Measurements from ENCODE around the gene FOXN1. TPM values are rescaled to one million over a fixed set of nuclear protein-coding genes. Genes with fewer than 3 reads are reported as not detected.

FOXN1 gene
- total RNA-seq, 1 donor from 2014 or later = not detected

GRCh38 chr17:28541439-28541838 is 35.3 kb downstream of the FOXN1 start:
- H3K36me3 Mint-ChIP-seq = no peaks in the 10 kb centered on the region
- Histone ChIP-seq H3K4me2 (no peak overlapping the region), H3K79me2 (ENCODE audit: low read depth) (no peaks in the 10 kb centered on the region), H3K4me3 (no peak overlapping the region), H3K36me3 (no peaks in the 10 kb centered on the region), H3K9ac (no peak overlapping the region), H3F3A (ENCODE audit: low read depth) (no peaks in the 10 kb centered on the region), H4K20me1 (ENCODE audit: low read depth) (no peaks in the 10 kb centered on the region), H3K27ac (no peak overlapping the region), H3K9me3 (ENCODE audit: low read depth) (no peaks in the 10 kb centered on the region), H2AFZ (replicated peaks) (no peak overlapping the region), H3K4me1 (peaks cover 7% of the 10 kb centered on the region), H3K27me3 (no peaks in the 10 kb centered on the region)
- TF ChIP-seq EZH2phosphoT487 (IDR thresholded peaks at IDR 0.05) (no peak), EZH2 (IDR thresholded peaks at IDR 0.05) (no peak), CTCF (IDR thresholded peaks at IDR 0.05) (no peak)
- DNase-seq (ENCODE audit: low spot score) = no peak
- no peaks in the 10 kb centered on the region for H3K9me3 Mint-ChIP-seq
- H3K27me3 Mint-ChIP-seq (ENCODE audit: insufficient read depth, low read depth) = peaks cover 4% of the 10 kb centered on the region
- H3K4me3 Mint-ChIP-seq = no peak overlapping the region
- H3K27ac Mint-ChIP-seq = no peak overlapping the region
- peaks cover 5% of the 10 kb centered on the region for H3K4me1 Mint-ChIP-seq

GRCh38 chr17:28544402-28545140 is 38.4 kb downstream of the FOXN1 start:
- H3K27ac ChIP-seq = no peak overlapping the region
- no peaks in the 10 kb centered on the region for H3K79me2 ChIP-seq (ENCODE audit: low read depth)
- H3K4me3 ChIP-seq = no peak overlapping the region
- H3K4me2 ChIP-seq = peak overlapping the region; percentile 29
- H3K9me3 ChIP-seq (ENCODE audit: low read depth) = no peaks in the 10 kb centered on the region
- peaks cover 2% of the 10 kb centered on the region for H3K27me3 Mint-ChIP-seq (ENCODE audit: insufficient read depth, low read depth)
- H3K4me1 ChIP-seq = peaks cover 21% of the 10 kb centered on the region
- no peaks in the 10 kb centered on the region for H3K9me3 Mint-ChIP-seq
- H3K4me3 Mint-ChIP-seq = peak overlapping the region; percentile 4
- no peak for DNase-seq (ENCODE audit: low spot score)
- peaks cover 25% of the 10 kb centered on the region for H3K4me1 Mint-ChIP-seq
- H3K27me3 ChIP-seq = no peaks in the 10 kb centered on the region
- no peaks in the 10 kb centered on the region for H3K36me3 ChIP-seq
- H3K9ac ChIP-seq = no peak overlapping the region
- no peak overlapping the region for H3K27ac Mint-ChIP-seq
- H2AFZ ChIP-seq (replicated peaks) = no peak overlapping the region
- no peaks in the 10 kb centered on the region for H3K36me3 Mint-ChIP-seq
- H4K20me1 ChIP-seq (ENCODE audit: low read depth) = peaks cover 19% of the 10 kb centered on the region
- H3F3A ChIP-seq (ENCODE audit: low read depth) = peaks cover 12% of the 10 kb centered on the region
- TF ChIP-seq EZH2 (IDR thresholded peaks at IDR 0.05) (no peak), EZH2phosphoT487 (IDR thresholded peaks at IDR 0.05) (no peak), CTCF (IDR thresholded peaks at IDR 0.05) (no peak)

DNA sequence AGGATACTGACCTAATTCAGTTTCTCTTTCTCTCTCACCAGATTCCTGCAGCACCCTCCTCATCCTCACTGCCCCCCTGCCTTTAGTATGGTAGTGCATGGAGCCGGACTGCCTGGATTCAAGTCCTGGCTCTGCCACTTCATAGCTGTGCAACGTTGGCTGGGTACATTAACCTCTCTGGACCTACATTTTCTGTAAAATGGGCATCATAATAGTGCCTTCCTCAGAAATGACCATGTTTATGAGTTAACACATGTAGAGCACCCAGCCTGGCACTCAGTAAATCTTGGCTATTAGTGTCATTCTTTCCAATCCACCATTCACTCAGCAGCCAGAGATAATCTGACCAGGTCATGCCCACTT is 39.0 kb downstream of the FOXN1 start:
- no peaks in the 10 kb centered on the region for H3K36me3 Mint-ChIP-seq
- H3K27me3 Mint-ChIP-seq (ENCODE audit: insufficient read depth, low read depth) = peaks cover 2% of the 10 kb centered on the region
- Histone ChIP-seq H3K27ac (no peak overlapping the region), H4K20me1 (ENCODE audit: low read depth) (peaks cover 25% of the 10 kb centered on the region), H3K9ac (no peak overlapping the region), H3K4me3 (no peak overlapping the region), H3K79me2 (ENCODE audit: low read depth) (no peaks in the 10 kb centered on the region), H3K4me1 (peaks cover 26% of the 10 kb centered on the region), H3K9me3 (ENCODE audit: low read depth) (no peaks in the 10 kb centered on the region), H3K27me3 (no peaks in the 10 kb centered on the region), H3K36me3 (no peaks in the 10 kb centered on the region), H2AFZ (replicated peaks) (no peak overlapping the region), H3K4me2 (no peak overlapping the region), H3F3A (ENCODE audit: low read depth) (peaks cover 17% of the 10 kb centered on the region)
- no peak for DNase-seq (ENCODE audit: low spot score)
- TF ChIP-seq EZH2phosphoT487 (IDR thresholded peaks at IDR 0.05) (no peak), EZH2 (IDR thresholded peaks at IDR 0.05) (no peak), CTCF (IDR thresholded peaks at IDR 0.05) (no peak)
- no peaks in the 10 kb centered on the region for H3K9me3 Mint-ChIP-seq
- H3K4me1 Mint-ChIP-seq = peaks cover 31% of the 10 kb centered on the region
- H3K27ac Mint-ChIP-seq = no peak overlapping the region
- H3K4me3 Mint-ChIP-seq = peak overlapping the region; percentile 4
